HepG2 (cell line): ENCODE measurements around the gene SMIM44. TPM values are rescaled to one million over a fixed set of nuclear protein-coding genes. Genes with fewer than 3 reads are reported as not detected.

ENCODE experiments used
- KDM4B ChIP-seq: sonication (generic); formaldehyde crosslinking; IDR thresholded peaks from 2 replicates; pipeline ENCODE4 v1.4.0; 2020; ENCODE audit warnings: missing genetic modification reagents
- NRL ChIP-seq: sonication (generic); formaldehyde crosslinking; IDR thresholded peaks from 2 replicates; pipeline ENCODE4 v1.5.0; 2020; ENCODE audit warnings: missing genetic modification reagents, mild to moderate bottlenecking, moderate library complexity, borderline replicate concordance
- PRDM10 ChIP-seq: sonication (generic); formaldehyde crosslinking; IDR thresholded peaks from 2 replicates; pipeline ENCODE4 v1.4.0; 2020; ENCODE audit warnings: low read depth, missing genetic modification reagents
- TBX3 ChIP-seq: fragments of 450-650 bp; IDR thresholded peaks from 2 replicates; pipeline ENCODE4 v1.6.1; 2017; ENCODE audit warnings: antibody characterized with exemption, mild to moderate bottlenecking, inconsistent platforms, borderline replicate concordance
- ZBTB1 ChIP-seq: sonication (generic); formaldehyde crosslinking; IDR thresholded peaks from 2 replicates; pipeline ENCODE4 v1.4.0; 2020; ENCODE audit warnings: missing genetic modification reagents, borderline replicate concordance
- ZBTB39 ChIP-seq: sonication (generic); formaldehyde crosslinking; IDR thresholded peaks from 2 replicates; pipeline ENCODE4 v1.5.0; 2020; ENCODE audit warnings: missing genetic modification reagents
- ZNF234 ChIP-seq: sonication (generic); formaldehyde crosslinking; conservative IDR thresholded peaks from 2 replicates; pipeline ENCODE4 v1.5.1; 2020; ENCODE audit warnings: mild to moderate bottlenecking, missing genetic modification reagents
- ZNF326 ChIP-seq: sonication (generic); formaldehyde crosslinking; IDR thresholded peaks from 2 replicates; pipeline ENCODE4 v1.4.0; 2020; ENCODE audit warnings: missing genetic modification reagents, borderline replicate concordance
- ZNF354B ChIP-seq: sonication (generic); formaldehyde crosslinking; IDR thresholded peaks from 2 replicates; pipeline ENCODE4 v1.8.0; 2022; ENCODE audit warnings: mild to moderate bottlenecking, missing genetic modification reagents
- ZNF563 ChIP-seq: sonication (generic); formaldehyde crosslinking; IDR thresholded peaks from 2 replicates; pipeline ENCODE4 v1.8.0; 2022; ENCODE audit warnings: mild to moderate bottlenecking, moderate library complexity, missing genetic modification reagents
- ZNF616 ChIP-seq: sonication (generic); formaldehyde crosslinking; IDR thresholded peaks from 2 replicates; pipeline ENCODE4 v1.5.0; 2020; ENCODE audit warnings: low read depth, mild to moderate bottlenecking, missing genetic modification reagents
- ZNF672 ChIP-seq: sonication (generic); formaldehyde crosslinking; IDR thresholded peaks from 2 replicates; pipeline ENCODE4 v1.8.1; 2022; ENCODE audit warnings: missing genetic modification reagents
- polyA plus RNA-seq, 8 experiments: library from polyadenylated mRNA; depleted of rRNA in 3 of 8; stranded (reverse) in 7 of 8; unstranded in 1 of 8; fragments of >200 nt; fragmentation: Illumina TruSeq in 4 of 8; extraction: Trizol in 4 of 8; gene quantifications; 2 replicates each; pipeline versions ENCODE4 v1.2.1 to v1.2.3, GENCODE V29; 2011 to 2016; ENCODE audit warnings: low read depth in 4 of 8, missing spikeins in 1 of 8, mixed read lengths in 1 of 8; ENCODE audit not compliant: insufficient read depth in 1 of 8
- total RNA-seq, 5 experiments: library from RNA; depleted of rRNA; stranded (reverse); fragments of >200 nt; fragmentation: Illumina TruSeq; extraction: Trizol; gene quantifications; 2 replicates each; pipeline ENCODE4 v1.2.3, GENCODE V29; 2016; ENCODE audit warnings: low read depth in 1 of 5
- TF ChIP-seq, protein P1 (sequence below): sonication (generic); formaldehyde crosslinking; IDR thresholded peaks from 2 replicates; pipeline ENCODE4 v1.4.0; 2020; ENCODE audit warnings: missing genetic modification reagents, borderline replicate concordance
- TF ChIP-seq, protein P2 (sequence below): sonication (generic); formaldehyde crosslinking; IDR thresholded peaks from 2 replicates; pipeline ENCODE4 v1.4.0; 2020; ENCODE audit warnings: missing genetic modification reagents
- TF ChIP-seq, protein P3 (sequence below), 2 experiments: sonication (generic) in 1 of 2; formaldehyde crosslinking in 1 of 2; IDR thresholded peaks; 2 replicates each; pipeline versions ENCODE4 v1.5.1 to v1.6.1; 2011 to 2020; ENCODE audit warnings: borderline replicate concordance in 1 of 2, low read depth in 1 of 2, low read length in 1 of 2, mild to moderate bottlenecking in 1 of 2, missing genetic modification reagents in 1 of 2, moderate library complexity in 1 of 2

The SMIM44 gene
- total and polyA plus RNA-seq, 2 of the 13 experiments (the other 11 are each of a cell fraction or from before 2014, with no cell fraction given), result not detected

DNA sequence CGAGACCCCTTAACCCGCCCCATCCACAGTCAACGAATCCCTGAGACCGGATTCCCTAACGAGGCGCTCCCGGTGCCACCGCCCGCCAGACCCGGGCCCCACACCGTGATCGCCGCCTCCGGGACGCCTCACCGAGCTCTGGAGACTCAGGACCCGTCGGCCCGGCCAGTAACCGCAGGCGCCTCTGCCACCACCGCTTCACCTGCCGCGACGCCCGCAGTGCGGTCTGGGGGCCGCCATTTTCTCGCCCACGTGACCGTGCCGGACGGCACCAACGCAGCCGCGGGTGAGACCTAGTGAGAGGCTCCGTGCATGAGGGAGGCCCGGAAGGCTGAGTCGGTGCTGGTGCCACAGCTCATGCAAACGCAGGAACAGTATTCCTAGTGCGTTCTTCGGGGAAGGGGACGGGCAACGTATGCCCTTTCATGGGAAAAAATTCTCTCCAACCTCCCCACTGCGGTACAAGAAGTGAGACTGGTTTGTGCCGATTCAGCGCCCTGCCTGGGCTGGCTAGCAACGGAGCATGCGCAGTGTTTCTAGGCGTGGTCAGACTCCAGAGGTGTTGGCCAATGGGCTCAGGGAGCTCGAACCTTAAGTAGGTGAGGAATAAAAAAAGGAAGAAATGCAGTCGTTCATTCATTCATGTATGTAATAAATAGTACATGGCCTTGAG, 17.3 kb upstream of the SMIM44 start, which contains the start of gene DOHH (continued):
- TF ChIP-seq ZNF354B (CRISPR knock-in tag) (no peak), TBX3 (peak; percentile 84; the same call in 1 of the 2 replicates), ZBTB39 (CRISPR knock-in tag) (no peak; the same call in 1 of the 2 replicates), PRDM10 (CRISPR knock-in tag) (peak; percentile 100), ZNF563 (CRISPR knock-in tag) (peak; percentile 63; the same call in 1 of the 2 replicates), KDM4B (no peak), NRL (peak; percentile 98), ZNF616 (peak; percentile 66; the same call in 1 of the 2 replicates), ZBTB1 (CRISPR knock-in tag) (no peak), ZNF672 (CRISPR knock-in tag) (0 out of 2 replicates have a peak, but pooled peaks have one; percentile 48), ZNF326 (CRISPR knock-in tag) (no peak), ZNF234 (no peak)
- TF ChIP-seq, protein P1, sequence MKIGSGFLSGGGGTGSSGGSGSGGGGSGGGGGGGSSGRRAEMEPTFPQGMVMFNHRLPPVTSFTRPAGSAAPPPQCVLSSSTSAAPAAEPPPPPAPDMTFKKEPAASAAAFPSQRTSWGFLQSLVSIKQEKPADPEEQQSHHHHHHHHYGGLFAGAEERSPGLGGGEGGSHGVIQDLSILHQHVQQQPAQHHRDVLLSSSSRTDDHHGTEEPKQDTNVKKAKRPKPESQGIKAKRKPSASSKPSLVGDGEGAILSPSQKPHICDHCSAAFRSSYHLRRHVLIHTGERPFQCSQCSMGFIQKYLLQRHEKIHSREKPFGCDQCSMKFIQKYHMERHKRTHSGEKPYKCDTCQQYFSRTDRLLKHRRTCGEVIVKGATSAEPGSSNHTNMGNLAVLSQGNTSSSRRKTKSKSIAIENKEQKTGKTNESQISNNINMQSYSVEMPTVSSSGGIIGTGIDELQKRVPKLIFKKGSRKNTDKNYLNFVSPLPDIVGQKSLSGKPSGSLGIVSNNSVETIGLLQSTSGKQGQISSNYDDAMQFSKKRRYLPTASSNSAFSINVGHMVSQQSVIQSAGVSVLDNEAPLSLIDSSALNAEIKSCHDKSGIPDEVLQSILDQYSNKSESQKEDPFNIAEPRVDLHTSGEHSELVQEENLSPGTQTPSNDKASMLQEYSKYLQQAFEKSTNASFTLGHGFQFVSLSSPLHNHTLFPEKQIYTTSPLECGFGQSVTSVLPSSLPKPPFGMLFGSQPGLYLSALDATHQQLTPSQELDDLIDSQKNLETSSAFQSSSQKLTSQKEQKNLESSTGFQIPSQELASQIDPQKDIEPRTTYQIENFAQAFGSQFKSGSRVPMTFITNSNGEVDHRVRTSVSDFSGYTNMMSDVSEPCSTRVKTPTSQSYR, result peak; percentile 28; the same call in 1 of the 2 replicates
- TF ChIP-seq, protein P2, sequence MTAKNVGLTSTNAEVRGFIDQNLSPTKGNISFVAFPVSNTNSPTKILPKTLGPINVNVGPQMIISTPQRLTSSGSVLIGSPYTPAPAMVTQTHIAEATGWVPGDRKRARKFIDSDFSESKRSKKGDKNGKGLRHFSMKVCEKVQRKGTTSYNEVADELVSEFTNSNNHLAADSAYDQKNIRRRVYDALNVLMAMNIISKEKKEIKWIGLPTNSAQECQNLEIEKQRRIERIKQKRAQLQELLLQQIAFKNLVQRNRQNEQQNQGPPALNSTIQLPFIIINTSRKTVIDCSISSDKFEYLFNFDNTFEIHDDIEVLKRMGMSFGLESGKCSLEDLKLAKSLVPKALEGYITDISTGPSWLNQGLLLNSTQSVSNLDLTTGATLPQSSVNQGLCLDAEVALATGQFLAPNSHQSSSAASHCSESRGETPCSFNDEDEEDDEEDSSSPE (CRISPR knock-in tag), result peak; percentile 76
- TF ChIP-seq, protein P3, sequence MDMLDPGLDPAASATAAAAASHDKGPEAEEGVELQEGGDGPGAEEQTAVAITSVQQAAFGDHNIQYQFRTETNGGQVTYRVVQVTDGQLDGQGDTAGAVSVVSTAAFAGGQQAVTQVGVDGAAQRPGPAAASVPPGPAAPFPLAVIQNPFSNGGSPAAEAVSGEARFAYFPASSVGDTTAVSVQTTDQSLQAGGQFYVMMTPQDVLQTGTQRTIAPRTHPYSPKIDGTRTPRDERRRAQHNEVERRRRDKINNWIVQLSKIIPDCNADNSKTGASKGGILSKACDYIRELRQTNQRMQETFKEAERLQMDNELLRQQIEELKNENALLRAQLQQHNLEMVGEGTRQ (IDR thresholded peaks at IDR 0.05; ENCODE audit: low read depth, low read length), result peak; percentile 95
- TF ChIP-seq, protein P3 (CRISPR knock-in tag; IDR thresholded peaks at IDR 0.05; ENCODE audit: borderline replicate concordance), result peak; percentile 99
